ENCODE data around the gene AK8. TPM values are rescaled to one million over a fixed set of nuclear protein-coding genes. Genes with fewer than 3 reads are reported as not detected.

Gene AK8
- total RNA-seq, 2 donors from 2014 or later = 0.26 TPM; not detected in 1

DNA sequence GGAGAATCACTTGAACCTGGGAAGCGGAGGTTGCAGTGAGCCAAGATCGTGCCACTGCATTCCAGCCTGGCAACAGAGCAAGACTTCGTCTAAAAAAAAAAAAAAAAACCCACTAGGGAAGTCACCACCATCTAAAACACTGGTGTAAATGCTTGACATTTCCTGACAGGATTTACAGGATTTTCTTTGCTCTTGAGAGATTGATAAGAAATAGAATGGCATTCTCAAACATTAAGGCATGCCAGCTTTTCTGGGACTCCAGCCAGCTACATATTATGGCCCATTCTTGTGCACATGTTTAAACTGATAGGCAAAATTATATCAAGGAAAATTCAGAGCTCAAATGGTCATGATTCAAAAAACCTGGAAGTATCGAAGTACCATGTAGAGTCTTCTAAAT lies 179.1 kb downstream of the AK8 start:
- Histone ChIP-seq H3K9me3 (peaks cover 0 to 10% (median 0%) of the 10 kb centered on the region in 3 donors), H3K4me1 (peaks cover 4% of the 10 kb centered on the region), H3K4me3 (no peak overlapping the region), H3K36me3 (replicated peaks in 1 of 2; ENCODE audit: insufficient read depth in 1 of 2, low read depth in 2 of 2) (no peaks in the 10 kb centered on the region), H3K27ac (no peak overlapping the region), H3K27me3 (no peaks in the 10 kb centered on the region)
- intact Hi-C loops (cut with DNase I) = no loop called here
- 6 to 12% methylated on average over 4 of the region's 4 CpGs for WGBS, 2 donors
- TF ChIP-seq CTCF (IDR thresholded peaks at IDR 0.05) (no peak), POLR2A (IDR thresholded peaks at IDR 0.05) (no peak)
- peak; percentile 62 for ATAC-seq
- DNase-seq = peak; percentile 59 to 79 (median 67)

DNA sequence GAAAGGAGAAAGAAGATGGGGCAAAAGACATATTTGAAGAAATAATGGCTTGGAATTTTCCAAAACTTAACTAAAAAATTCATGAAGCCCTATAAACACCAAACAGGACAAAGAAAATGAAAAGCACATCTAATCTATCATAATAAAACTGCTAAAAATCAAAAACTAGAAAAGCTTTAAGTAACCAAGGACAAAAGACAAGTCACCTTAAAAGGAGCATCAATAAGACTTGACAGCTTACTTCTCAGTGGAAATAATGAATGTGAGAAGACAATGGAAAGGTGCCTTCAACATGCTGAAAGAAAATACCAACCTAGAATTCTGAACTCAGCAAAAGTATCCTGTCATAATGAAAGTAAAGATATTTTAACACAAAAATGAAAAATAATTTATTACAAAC lies 180.9 kb downstream of the AK8 start:
- ATAC-seq (no peak), DNase-seq (no peak)
- intact Hi-C loops (cut with DNase I) = no loop called here
- no peak for TF ChIP-seq POLR2A (IDR thresholded peaks at IDR 0.05)
- TF ChIP-seq CTCF (IDR thresholded peaks at IDR 0.05) = no peak
- Histone ChIP-seq H3K27me3 (no peaks in the 10 kb centered on the region), H3K27ac (no peak overlapping the region), H3K9me3 (peaks cover 0 to 10% (median 0%) of the 10 kb centered on the region in 3 donors), H3K4me3 (no peak overlapping the region), H3K36me3 (replicated peaks in 1 of 2; ENCODE audit: insufficient read depth in 1 of 2, low read depth in 2 of 2) (no peaks in the 10 kb centered on the region), H3K4me1 (peaks cover 4% of the 10 kb centered on the region)

DNA sequence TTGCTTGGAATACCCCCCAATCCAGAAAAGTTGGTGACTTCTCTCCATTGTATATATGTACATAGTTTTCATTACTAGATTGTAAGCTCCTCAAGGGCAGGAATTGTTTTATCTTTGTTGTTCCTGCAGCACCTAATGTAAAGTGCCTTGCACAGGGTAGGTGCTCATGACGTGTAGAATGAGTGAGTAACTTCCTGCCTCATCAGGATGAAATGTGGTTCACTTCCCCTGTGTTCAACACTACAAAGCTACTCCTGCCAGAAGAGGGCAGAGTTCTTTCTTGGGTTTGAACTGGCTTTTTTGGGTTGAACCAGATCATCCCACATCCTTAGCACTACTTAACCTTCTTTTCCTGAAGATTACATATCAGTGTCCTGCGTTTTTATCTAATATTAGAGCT lies 183.9 kb downstream of the AK8 start:
- WGBS, 2 donors = 41 to 58% methylated on average over 2 of the region's 2 CpGs
- TF ChIP-seq POLR2A (IDR thresholded peaks at IDR 0.05) (no peak), CTCF (IDR thresholded peaks at IDR 0.05) (no peak)
- H3K27me3 ChIP-seq = no peaks in the 10 kb centered on the region
- DNase-seq (no peak), ATAC-seq (no peak)
- H3K9me3 ChIP-seq = peaks cover 0 to 10% (median 0%) of the 10 kb centered on the region in 3 donors
- no peak overlapping the region for H3K27ac ChIP-seq
- H3K36me3 ChIP-seq (replicated peaks in 1 of 2; ENCODE audit: insufficient read depth in 1 of 2, low read depth in 2 of 2) = peaks cover 0 to 7% of the 10 kb centered on the region in 2 donors
- no peak overlapping the region for H3K4me3 ChIP-seq
- H3K4me1 ChIP-seq = peaks cover 4% of the 10 kb centered on the region
- intact Hi-C loops (cut with DNase I) = no loop called here

DNA sequence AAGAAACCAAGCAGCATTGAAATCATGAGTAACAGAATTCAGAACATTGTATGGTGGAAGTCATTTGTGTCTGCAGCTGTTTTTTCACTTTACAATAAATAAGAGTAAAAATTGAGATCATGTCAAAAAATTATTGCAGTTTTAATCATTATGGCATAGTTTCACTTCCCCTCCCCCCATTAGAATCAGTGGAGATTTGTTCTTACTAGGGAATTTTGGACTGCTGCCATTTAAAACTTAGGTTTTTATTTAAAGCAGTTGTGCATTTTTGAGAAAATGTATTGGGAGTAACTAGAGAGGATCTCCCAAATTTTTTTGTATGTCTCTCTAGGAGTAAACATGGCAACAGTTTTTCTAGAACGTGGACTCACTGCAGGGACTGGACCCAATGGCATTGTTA lies 187.4 kb downstream of the AK8 start:
- H3K36me3 ChIP-seq (replicated peaks in 1 of 2; ENCODE audit: insufficient read depth in 1 of 2, low read depth in 2 of 2) = peaks cover 0 to 22% of the 10 kb centered on the region in 2 donors
- no peak overlapping the region for H3K27ac ChIP-seq
- no peaks in the 10 kb centered on the region for H3K27me3 ChIP-seq
- TF ChIP-seq POLR2A (IDR thresholded peaks at IDR 0.05) (no peak), CTCF (IDR thresholded peaks at IDR 0.05) (no peak)
- no peaks in the 10 kb centered on the region for H3K4me1 ChIP-seq
- intact Hi-C loops (cut with DNase I) = no loop called here
- no peaks in the 10 kb centered on the region for H3K9me3 ChIP-seq
- ATAC-seq (no peak), DNase-seq (no peak)
- WGBS, 2 donors = 91 to 93% methylated on average over 1 of the region's 1 CpG
- H3K4me3 ChIP-seq = no peak overlapping the region

DNA sequence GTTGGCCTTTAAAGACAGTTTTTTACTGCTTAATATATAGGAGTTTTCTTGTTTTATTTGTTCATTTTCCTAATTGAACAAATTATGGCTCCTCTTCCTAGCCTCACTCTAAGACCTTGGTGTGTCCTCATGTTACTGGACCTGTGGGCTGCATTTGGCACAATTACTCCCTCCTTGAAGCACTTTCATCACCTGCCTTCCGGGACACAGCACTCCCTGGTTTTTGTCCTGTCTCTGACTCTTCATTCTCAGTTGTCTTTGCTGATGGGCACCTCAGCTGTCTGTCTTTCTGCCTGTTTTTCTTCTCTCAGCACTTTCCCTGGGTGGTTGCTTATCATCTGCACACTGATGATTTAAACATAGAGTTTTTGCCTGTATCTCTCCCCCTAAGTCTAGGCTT lies 194.2 kb downstream of the AK8 start:
- 95 to 100% methylated on average over 1 of the region's 1 CpG for WGBS, 2 donors
- TF ChIP-seq CTCF (IDR thresholded peaks at IDR 0.05) = no peak
- no peak for TF ChIP-seq POLR2A (IDR thresholded peaks at IDR 0.05)
- intact Hi-C loops (cut with DNase I) = no loop called here
- Histone ChIP-seq H3K9me3 (no peaks in the 10 kb centered on the region), H3K27me3 (no peaks in the 10 kb centered on the region), H3K36me3 (replicated peaks in 1 of 2; ENCODE audit: insufficient read depth in 1 of 2, low read depth in 2 of 2) (peaks cover 0 to 26% of the 10 kb centered on the region in 2 donors), H3K4me1 (no peaks in the 10 kb centered on the region), H3K27ac (no peak overlapping the region), H3K4me3 (no peak overlapping the region)
- ATAC-seq = no peak
- DNase-seq = no peak

Data from body of pancreas (tissue), 4 donors.